Measurements from ENCODE around the gene SCGB1D1. TPM values are rescaled to one million over a fixed set of nuclear protein-coding genes. Genes with fewer than 3 reads are reported as not detected.

The SCGB1D1 gene
- total RNA-seq, 1 donor: not detected

DNA sequence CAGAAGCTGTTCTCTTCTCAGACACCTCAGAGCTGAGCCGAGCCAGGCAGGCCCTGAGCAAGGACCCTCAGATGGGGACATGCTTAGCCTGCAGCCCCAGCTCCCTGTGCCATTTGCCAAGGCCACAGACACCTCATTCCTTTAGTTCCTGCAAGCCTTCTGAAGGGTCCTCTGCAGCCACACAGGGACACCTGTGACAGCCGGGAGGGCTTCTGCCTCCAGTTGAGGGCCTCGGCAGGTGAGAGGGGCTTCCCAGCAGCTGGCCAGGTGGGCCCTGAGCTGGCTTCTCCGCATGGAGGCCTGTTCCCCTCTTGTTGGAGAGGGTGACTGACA is 48.0 kb upstream of the SCGB1D1 start:
- peak; percentile 13 for DNase-seq (ENCODE audit: insufficient read length, low spot score, missing footprints)

GRCh38 chr11:62142921-62143320 is 47.1 kb upstream of the SCGB1D1 start:
- no peak for TF ChIP-seq CTCF (IDR thresholded peaks at IDR 0.05; ENCODE audit: extremely low read depth, low read depth, low read length)
- Histone ChIP-seq H3K4me3 (ENCODE audit: insufficient read depth, low read length) (no peak overlapping the region), H3K27ac (ENCODE audit: low read depth, low read length) (no peak overlapping the region), H3K9me3 (ENCODE audit: low read depth, low read length) (no peaks in the 10 kb centered on the region), H3K4me1 (ENCODE audit: insufficient read depth, low read length) (no peaks in the 10 kb centered on the region), H3K4me2 (ENCODE audit: insufficient read depth, low read length) (no peak overlapping the region), H3K27me3 (ENCODE audit: insufficient read depth, low read length) (no peaks in the 10 kb centered on the region), H4K20me1 (ENCODE audit: insufficient read depth, low read length) (no peaks in the 10 kb centered on the region), H2AFZ (ENCODE audit: low read length) (no peak overlapping the region), H3K79me2 (ENCODE audit: insufficient read depth, low read length) (peaks cover 1% of the 10 kb centered on the region), H3K36me3 (ENCODE audit: insufficient read depth, low read length) (peaks cover 64% of the 10 kb centered on the region)
- peak; percentile 76 for DNase-seq (ENCODE audit: insufficient read length, low spot score, missing footprints)

More for the DNA sequence above, 48.0 kb upstream of the SCGB1D1 start:
- Histone ChIP-seq H3K36me3 (ENCODE audit: insufficient read depth, low read length) (peaks cover 55% of the 10 kb centered on the region), H4K20me1 (ENCODE audit: insufficient read depth, low read length) (no peaks in the 10 kb centered on the region), H3K4me2 (ENCODE audit: insufficient read depth, low read length) (no peak overlapping the region), H3K4me3 (ENCODE audit: insufficient read depth, low read length) (no peak overlapping the region), H3K27me3 (ENCODE audit: insufficient read depth, low read length) (no peaks in the 10 kb centered on the region), H3K4me1 (ENCODE audit: insufficient read depth, low read length) (no peaks in the 10 kb centered on the region), H3K27ac (ENCODE audit: low read depth, low read length) (no peak overlapping the region), H3K9me3 (ENCODE audit: low read depth, low read length) (no peaks in the 10 kb centered on the region), H2AFZ (ENCODE audit: low read length) (no peak overlapping the region), H3K79me2 (ENCODE audit: insufficient read depth, low read length) (peaks cover 10% of the 10 kb centered on the region)
- no peak for TF ChIP-seq CTCF (IDR thresholded peaks at IDR 0.05; ENCODE audit: extremely low read depth, low read depth, low read length)

GRCh38 chr11:62143727-62144126 is 46.3 kb upstream of the SCGB1D1 start:
- TF ChIP-seq CTCF (IDR thresholded peaks at IDR 0.05; ENCODE audit: extremely low read depth, low read depth, low read length): no peak
- Histone ChIP-seq H3K9me3 (ENCODE audit: low read depth, low read length) (no peaks in the 10 kb centered on the region), H3K27me3 (ENCODE audit: insufficient read depth, low read length) (no peaks in the 10 kb centered on the region), H4K20me1 (ENCODE audit: insufficient read depth, low read length) (no peaks in the 10 kb centered on the region), H3K4me2 (ENCODE audit: insufficient read depth, low read length) (no peak overlapping the region), H3K27ac (ENCODE audit: low read depth, low read length) (no peak overlapping the region), H3K4me3 (ENCODE audit: insufficient read depth, low read length) (no peak overlapping the region), H2AFZ (ENCODE audit: low read length) (no peak overlapping the region), H3K79me2 (ENCODE audit: insufficient read depth, low read length) (no peaks in the 10 kb centered on the region), H3K4me1 (ENCODE audit: insufficient read depth, low read length) (no peaks in the 10 kb centered on the region), H3K36me3 (ENCODE audit: insufficient read depth, low read length) (peaks cover 65% of the 10 kb centered on the region)
- DNase-seq (ENCODE audit: insufficient read length, low spot score, missing footprints): peak; percentile 65

GRCh38 chr11:62144641-62145255 is 45.3 kb upstream of the SCGB1D1 start:
- H3K4me3 ChIP-seq (ENCODE audit: insufficient read depth, low read length): no peak overlapping the region
- peaks cover 58% of the 10 kb centered on the region for H3K36me3 ChIP-seq (ENCODE audit: insufficient read depth, low read length)
- no peak for TF ChIP-seq CTCF (IDR thresholded peaks at IDR 0.05; ENCODE audit: extremely low read depth, low read depth, low read length)
- H4K20me1 ChIP-seq (ENCODE audit: insufficient read depth, low read length): no peaks in the 10 kb centered on the region
- H3K4me1 ChIP-seq (ENCODE audit: insufficient read depth, low read length): no peaks in the 10 kb centered on the region
- DNase-seq (ENCODE audit: insufficient read length, low spot score, missing footprints): peak; percentile 26
- no peaks in the 10 kb centered on the region for H3K27me3 ChIP-seq (ENCODE audit: insufficient read depth, low read length)
- H3K4me2 ChIP-seq (ENCODE audit: insufficient read depth, low read length): no peak overlapping the region
- no peaks in the 10 kb centered on the region for H3K9me3 ChIP-seq (ENCODE audit: low read depth, low read length)
- no peaks in the 10 kb centered on the region for H3K79me2 ChIP-seq (ENCODE audit: insufficient read depth, low read length)
- H3K27ac ChIP-seq (ENCODE audit: low read depth, low read length): no peak overlapping the region
- H2AFZ ChIP-seq (ENCODE audit: low read length): no peak overlapping the region
